Measurements from ENCODE around the gene CENPW.

Gene CENPW

GRCh38 chr6:126374372-126374771 is 34.5 kb downstream of the CENPW start:
- DNase-seq = no peak

GRCh38 chr6:126376682-126377081 is 36.8 kb downstream of the CENPW start:
- no peak for DNase-seq

DNA sequence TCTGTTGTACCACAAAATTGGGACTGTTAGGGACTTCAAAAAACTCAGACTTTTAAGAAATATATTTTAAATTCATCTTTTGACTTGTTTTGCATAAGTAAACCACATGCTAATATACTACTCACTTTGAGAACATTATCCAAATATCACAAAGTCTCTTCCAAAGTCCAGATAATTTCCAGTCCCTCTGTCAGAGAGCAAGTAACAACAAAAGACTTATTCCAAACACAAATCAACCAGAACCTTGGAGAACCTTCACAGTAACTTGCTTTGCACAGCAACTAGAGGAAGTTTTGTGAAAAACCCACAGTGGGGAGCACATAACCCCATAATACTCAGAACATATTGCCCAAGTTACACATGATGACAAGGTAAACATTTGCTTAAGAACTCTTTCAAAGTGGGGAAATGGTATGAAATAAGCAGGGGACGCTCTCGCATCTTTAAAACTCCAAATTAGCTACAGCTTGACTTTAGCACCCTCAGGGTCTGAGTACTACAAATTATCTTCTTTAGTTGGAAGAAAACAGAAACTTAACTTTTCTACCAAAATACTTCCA is 37.8 kb downstream of the CENPW start:
- no peak for DNase-seq

DNA sequence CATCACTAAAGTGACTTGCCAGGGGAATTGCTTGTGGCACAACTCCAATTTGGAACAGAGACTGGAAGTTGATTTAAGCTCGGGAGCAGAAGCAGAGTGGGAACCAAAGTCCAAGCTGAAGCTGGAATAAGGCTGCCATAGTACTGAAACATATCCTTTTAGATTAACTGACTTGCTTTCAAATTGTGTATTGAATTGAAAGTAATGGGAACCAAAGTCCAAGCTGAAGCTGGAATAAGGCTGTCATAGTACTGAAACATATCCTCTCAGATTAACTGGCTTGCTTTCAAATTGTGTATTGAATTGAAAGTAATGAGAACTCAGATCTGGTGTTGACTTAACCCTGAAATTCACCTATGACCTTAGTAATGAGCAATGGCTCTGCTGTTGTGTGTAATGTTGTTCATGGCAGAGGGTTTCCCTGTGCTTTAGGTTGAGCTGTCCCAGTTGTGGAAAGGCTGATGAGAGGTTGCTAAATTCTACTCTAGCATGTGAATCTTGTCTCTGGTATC is 40.2 kb downstream of the CENPW start:
- DNase-seq = no peak

GRCh38 chr6:126381498-126381897 is 41.6 kb downstream of the CENPW start:
- DNase-seq = no peak

- DNase-seq = no peak
Measured at GRCh38 chr6:126383203-126383602, 43.3 kb downstream of the CENPW start.

- DNase-seq = no peak
Measured at GRCh38 chr6:126385536-126385935, 45.6 kb downstream of the CENPW start.

GRCh38 chr6:126388104-126388598 is 48.2 kb downstream of the CENPW start:
- DNase-seq = no peak

- no peak for DNase-seq
Measured at GRCh38 chr6:126396131-126396530, 56.2 kb downstream of the CENPW start.
